Esophagus squamous epithelium (tissue), 5 donors: Measurements from ENCODE around the gene POSTN. TPM values are rescaled to one million over a fixed set of nuclear protein-coding genes. Genes with fewer than 3 reads are reported as not detected.

Experiments used
- DNase-seq: peaks from one replicate; lab custom pipeline; 2025; lab: John Stamatoyannopoulos, UW
- H3K27ac ChIP-seq, 4 donors: fragments of 200-600 bp; sonication (generic); one replicate each; pipeline ENCODE4 v1.5.1; 2016 to 2019; ENCODE audit warnings: mild to moderate bottlenecking in 1 of 4
- H3K27me3 ChIP-seq, 4 donors: fragments of 200-600 bp; sonication (generic); 1 replicate in 3 of 4; 2 replicates in 1 of 4; pipeline versions ENCODE4 v1.5.1 to v1.6.0; 2017 to 2021; ENCODE audit warnings: antibody characterized with exemption in 1 of 4
- H3K36me3 ChIP-seq, 3 donors: fragments of 200-600 bp; sonication (generic); one replicate each; pipeline ENCODE4 v1.5.1; 2016 to 2019
- H3K4me1 ChIP-seq, 3 donors: fragments of 200-600 bp; sonication (generic); one replicate each; pipeline ENCODE4 v1.5.1; 2017 to 2019
- H3K4me3 ChIP-seq, 4 donors: fragments of 200-600 bp; sonication (generic); 1 replicate in 3 of 4; 2 replicates in 1 of 4; pipeline ENCODE4 v1.5.1; 2016 to 2019; ENCODE audit warnings: mild to moderate bottlenecking in 2 of 4, moderate library complexity in 1 of 4
- H3K9me3 ChIP-seq, 3 donors: fragments of 200-600 bp; sonication (generic); one replicate each; pipeline ENCODE4 v1.5.1; 2016 to 2019
- POLR2A ChIP-seq, 4 donors: fragments of 450-650 bp; IDR thresholded peaks; one replicate each; pipeline ENCODE4 v1.6.1; 2017; ENCODE audit warnings: antibody characterized with exemption in 4 of 4, mild to moderate bottlenecking in 4 of 4, moderate library complexity in 3 of 4
- WGBS, 2 donors: methylation state at CpG; one replicate each; pipeline ENCODE4 v1.1.5; 2018; 5-methylcytosine and 5-hydroxymethylcytosine counted together
- intact Hi-C: fragments of 100-400 bp; cut with DNase I; formaldehyde crosslinking; loops from one replicate; pipeline ENCODE4 v1.15.0; 2022
- total RNA-seq, 4 donors: library from RNA; depleted of rRNA; stranded (reverse); fragments of >200 nt; gene quantifications; one replicate each; pipeline ENCODE4 v1.1.0, GENCODE V29; 2016
- TF ChIP-seq, protein P1 (sequence below), 6 experiments: fragments of 450-650 bp in 4 of 6; fragments of 200-600 bp in 2 of 6; sonication (generic) in 2 of 6; IDR thresholded peaks; one replicate each; pipeline ENCODE4 v1.5.1; 2016 to 2019; ENCODE audit warnings: antibody characterized with exemption in 6 of 6, mild to moderate bottlenecking in 4 of 6, moderate library complexity in 4 of 6
- donor health status: DM: yes; HTN: yes; CAD: no.

Gene POSTN
- total RNA-seq, 4 donors from 2014 or later, result 2.1 to 33.2 (median 11.0) TPM

DNA sequence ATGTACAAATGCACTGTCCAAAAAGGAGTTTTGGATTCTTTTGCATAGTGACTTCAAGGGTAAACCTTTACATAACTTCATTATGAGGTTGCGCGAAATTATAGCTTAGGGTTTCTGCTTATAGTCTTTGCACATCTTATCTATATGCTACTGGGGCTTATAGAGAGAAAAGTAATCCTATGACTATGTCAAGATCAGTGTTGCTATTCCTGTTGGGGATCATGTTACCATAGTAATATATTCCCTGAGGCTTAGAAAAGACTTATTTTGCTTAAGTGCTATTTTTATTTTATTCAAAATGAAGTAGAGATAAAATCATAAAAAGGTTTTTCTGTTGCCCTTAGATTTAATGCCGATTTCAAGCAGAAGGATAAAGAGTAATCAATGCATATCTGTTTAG is 14.7 kb upstream of the POSTN start:
- H3K36me3 ChIP-seq, result no peaks in the 10 kb centered on the region
- H3K27ac ChIP-seq, result no peak overlapping the region
- TF ChIP-seq, protein P1, sequence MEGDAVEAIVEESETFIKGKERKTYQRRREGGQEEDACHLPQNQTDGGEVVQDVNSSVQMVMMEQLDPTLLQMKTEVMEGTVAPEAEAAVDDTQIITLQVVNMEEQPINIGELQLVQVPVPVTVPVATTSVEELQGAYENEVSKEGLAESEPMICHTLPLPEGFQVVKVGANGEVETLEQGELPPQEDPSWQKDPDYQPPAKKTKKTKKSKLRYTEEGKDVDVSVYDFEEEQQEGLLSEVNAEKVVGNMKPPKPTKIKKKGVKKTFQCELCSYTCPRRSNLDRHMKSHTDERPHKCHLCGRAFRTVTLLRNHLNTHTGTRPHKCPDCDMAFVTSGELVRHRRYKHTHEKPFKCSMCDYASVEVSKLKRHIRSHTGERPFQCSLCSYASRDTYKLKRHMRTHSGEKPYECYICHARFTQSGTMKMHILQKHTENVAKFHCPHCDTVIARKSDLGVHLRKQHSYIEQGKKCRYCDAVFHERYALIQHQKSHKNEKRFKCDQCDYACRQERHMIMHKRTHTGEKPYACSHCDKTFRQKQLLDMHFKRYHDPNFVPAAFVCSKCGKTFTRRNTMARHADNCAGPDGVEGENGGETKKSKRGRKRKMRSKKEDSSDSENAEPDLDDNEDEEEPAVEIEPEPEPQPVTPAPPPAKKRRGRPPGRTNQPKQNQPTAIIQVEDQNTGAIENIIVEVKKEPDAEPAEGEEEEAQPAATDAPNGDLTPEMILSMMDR (IDR thresholded peaks at IDR 0.05), result no peak
- no peak for TF ChIP-seq POLR2A (IDR thresholded peaks at IDR 0.05)
- no peak overlapping the region for H3K4me3 ChIP-seq
- 67 to 69% methylated on average over 3 of the region's 3 CpGs for WGBS, 2 donors
- no peaks in the 10 kb centered on the region for H3K4me1 ChIP-seq
- no peaks in the 10 kb centered on the region for H3K9me3 ChIP-seq
- intact Hi-C loops, result no loop called here
- no peaks in the 10 kb centered on the region for H3K27me3 ChIP-seq
- no peak for DNase-seq

DNA sequence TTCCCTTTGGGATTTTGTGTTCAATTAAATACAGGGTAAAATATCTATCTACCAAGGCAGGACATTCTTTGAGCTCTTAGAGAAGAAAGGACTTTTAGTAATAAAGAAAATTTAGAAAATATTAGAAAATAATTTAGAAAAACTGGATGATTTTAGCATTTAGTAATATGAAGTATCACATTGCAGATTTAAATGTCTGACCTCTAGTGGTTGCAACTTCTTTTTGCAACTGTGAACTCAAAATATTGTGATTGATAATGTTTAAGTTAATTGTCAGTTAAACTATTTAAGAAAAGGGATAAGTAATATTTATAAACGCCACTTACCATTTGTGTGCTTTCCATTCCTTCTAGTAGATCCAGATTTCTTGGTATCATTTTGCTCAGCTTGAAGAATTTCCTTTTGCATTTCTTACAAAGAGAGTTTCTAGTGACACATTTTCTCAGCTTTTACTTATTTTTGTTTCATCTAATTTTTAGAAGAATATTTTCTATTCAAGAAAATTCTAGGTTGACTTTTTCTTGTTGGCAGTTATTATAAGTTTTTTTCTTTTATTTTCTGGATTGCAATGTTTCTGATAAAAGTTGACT is 10.3 kb upstream of the POSTN start:
- H3K4me1 ChIP-seq, result no peaks in the 10 kb centered on the region
- DNase-seq, result no peak
- 37 to 48% methylated on average over 1 of the region's 1 CpG for WGBS, 2 donors

DNA sequence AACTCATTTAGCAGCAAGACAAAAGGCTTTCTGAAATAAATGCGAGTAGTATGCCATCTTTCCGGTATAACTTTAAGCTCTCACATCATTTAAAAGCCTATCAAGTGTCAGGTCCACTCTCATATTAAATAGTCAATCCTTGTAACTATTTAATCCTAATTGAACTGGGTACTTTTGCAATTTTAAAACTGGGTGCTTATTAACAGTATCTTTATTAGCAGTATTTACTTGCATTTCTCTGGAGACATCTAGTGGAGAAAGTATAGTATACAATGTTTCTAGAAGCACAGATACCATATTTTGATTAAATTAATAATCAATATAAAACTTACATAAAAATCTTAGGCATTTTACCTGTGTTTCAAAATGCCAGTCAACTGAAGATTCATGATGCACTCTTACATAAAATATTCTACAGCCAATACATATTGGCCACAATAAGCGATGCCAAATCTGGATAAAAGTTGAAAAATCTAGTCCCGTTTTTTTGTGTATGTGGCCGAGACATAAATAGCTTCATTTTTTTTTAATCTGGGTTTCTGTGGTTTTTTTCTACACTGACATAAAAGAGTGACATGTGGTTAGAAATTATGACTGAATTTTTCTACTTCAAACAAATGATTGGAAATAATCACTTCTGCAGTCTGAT is 4.3 kb upstream of the POSTN start:
- no peak for TF ChIP-seq POLR2A (IDR thresholded peaks at IDR 0.05)
- TF ChIP-seq, protein P1 (IDR thresholded peaks at IDR 0.05), result peak in 5 of 6 experiments; percentile 10 to 66 (median 53)
- Histone ChIP-seq H3K27ac (no peak overlapping the region), H3K4me1 (peaks cover 0 to 5% (median 0%) of the 10 kb centered on the region in 3 donors), H3K36me3 (no peaks in the 10 kb centered on the region), H3K27me3 (no peaks in the 10 kb centered on the region), H3K9me3 (no peaks in the 10 kb centered on the region), H3K4me3 (no peak overlapping the region)
- intact Hi-C loops, result loop anchor here (10.0 kb wide), 1 partner anchor 498 kb away; the partner anchor contains the start of gene CSNK1A1L
- WGBS, 2 donors, result 53 to 58% methylated on average over 5 of the region's 5 CpGs
- no peak for DNase-seq

More for the DNA sequence above, 10.3 kb upstream of the POSTN start:
- H3K36me3 ChIP-seq, result no peaks in the 10 kb centered on the region
- H3K27me3 ChIP-seq, result no peaks in the 10 kb centered on the region
- intact Hi-C loops, result loop anchor here (10.0 kb wide), 1 partner anchor 504 kb away; the partner anchor contains the start of gene CSNK1A1L
- H3K4me3 ChIP-seq, result no peak overlapping the region
- TF ChIP-seq, protein P1 (IDR thresholded peaks at IDR 0.05), result peak in 2 of 6 experiments; percentile 20 to 39
- no peak for TF ChIP-seq POLR2A (IDR thresholded peaks at IDR 0.05)
- H3K27ac ChIP-seq, result no peak overlapping the region
- H3K9me3 ChIP-seq, result no peaks in the 10 kb centered on the region

DNA sequence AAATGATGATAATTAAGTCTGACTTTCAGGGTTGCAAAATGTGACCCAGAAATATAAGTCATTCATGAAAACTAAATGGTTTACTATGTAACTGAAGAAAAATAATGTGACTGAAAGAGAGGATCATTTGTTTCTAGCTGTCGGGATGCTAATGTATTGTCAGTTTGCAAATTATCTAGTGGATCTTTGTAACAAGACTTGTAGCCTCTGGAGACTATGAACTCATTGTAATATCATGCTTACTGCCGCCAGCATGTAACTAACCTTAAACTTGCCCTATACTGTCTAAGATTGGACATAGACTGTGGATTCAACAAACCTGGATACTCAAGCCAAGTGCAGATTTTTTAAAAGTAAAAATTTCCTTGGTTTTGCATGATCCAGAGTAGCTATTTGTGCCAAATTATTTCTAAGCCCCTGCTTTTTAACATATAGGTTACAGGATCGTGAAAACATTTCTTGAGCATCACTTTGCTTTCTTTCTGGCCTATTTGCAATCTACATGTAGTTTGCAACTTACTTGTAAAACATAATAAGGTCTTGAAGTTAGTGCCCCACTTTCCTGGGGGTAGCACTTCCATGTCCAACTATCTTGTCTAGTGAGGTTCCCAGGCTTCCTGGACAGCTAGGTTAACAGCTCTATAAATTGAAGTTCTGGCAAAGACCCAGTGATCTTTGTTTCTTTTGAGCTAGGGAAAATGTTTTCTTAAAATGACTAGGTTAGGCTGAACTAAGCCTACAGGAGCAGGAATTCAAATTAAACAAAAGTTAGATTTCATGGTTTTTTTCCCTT is 3.3 kb upstream of the POSTN start:
- no peak for DNase-seq
- H3K4me3 ChIP-seq, result no peak overlapping the region
- WGBS, 2 donors, result 86 to 87% methylated on average over 3 of the region's 3 CpGs
- no peaks in the 10 kb centered on the region for H3K27me3 ChIP-seq
- intact Hi-C loops, result loop anchor here (10.0 kb wide), 1 partner anchor 497 kb away; the partner anchor contains the start of gene CSNK1A1L
- peaks cover 0 to 5% (median 0%) of the 10 kb centered on the region in 3 donors for H3K4me1 ChIP-seq
- no peaks in the 10 kb centered on the region for H3K9me3 ChIP-seq
- no peak for TF ChIP-seq POLR2A (IDR thresholded peaks at IDR 0.05)
- TF ChIP-seq, protein P1 (IDR thresholded peaks at IDR 0.05), result no peak
- H3K27ac ChIP-seq, result no peak overlapping the region
- H3K36me3 ChIP-seq, result no peaks in the 10 kb centered on the region
